GM19438 (cell line): ENCODE data around the gene CEACAM3.

Source experiments
- ATAC-seq: cut with Tn5 transposase; IDR thresholded peaks from one replicate; pipeline ENCODE4 v1.9.1; 2021; ENCODE audit warnings: low read depth; ENCODE audit not compliant: unreplicated experiment

Gene CEACAM3

DNA sequence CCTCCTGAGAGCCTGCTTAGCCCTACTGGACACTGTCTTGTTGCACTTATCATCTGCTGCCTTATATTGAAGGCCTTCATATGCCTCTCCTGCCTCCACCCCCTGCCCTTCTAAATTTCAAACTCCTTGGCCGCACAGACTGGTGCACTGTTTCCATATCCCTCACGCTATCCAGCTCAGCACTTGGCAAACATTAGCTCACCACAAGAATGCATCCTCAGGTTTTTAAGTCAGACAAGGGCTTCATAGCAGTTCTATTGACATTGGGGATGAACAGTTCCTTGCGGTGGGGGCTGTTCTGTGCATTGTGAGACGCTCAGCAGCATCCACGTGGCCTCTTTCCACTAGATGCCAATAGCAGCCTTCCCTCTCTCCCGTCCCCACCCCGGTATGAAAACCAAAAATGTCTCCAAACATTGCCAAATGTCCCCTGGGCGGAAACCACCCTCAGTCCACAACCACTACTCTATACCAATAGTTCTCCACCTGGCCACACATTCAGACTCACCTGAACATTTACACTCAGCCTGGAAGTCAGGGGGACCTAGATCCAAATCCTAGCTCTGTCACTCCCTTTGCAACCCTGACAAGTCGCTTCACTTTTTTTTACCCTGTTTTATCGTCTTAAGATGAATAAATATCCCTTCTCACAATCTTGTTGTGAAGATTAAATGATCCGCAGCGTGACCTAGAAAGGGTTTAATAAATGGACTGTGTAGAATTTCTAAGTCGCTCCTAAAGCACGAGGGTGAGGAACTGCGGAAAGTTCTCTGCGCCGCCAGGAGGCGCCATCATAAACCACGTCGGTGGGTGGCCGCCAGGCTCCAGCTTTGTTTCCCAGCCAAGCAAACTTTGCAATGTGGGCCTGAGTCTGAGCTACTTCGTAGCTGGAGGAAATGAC lies 3.6 kb upstream of the CEACAM3 start:
- ATAC-seq, result no peak

DNA sequence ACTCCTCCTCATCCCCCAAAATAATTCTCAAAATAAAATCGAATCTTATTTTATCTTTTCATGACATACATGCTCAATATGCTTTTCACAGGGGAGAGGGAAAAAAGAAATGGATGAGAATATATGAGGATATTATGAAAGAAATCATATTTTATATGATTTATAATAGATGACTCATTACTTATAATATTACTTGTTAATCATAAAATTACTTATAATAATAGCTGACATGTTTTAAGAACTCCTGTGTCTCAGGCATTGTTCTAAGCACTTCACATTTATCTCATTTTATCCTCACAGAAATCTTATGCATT lies 3.0 kb upstream of the CEACAM3 start:
- ATAC-seq, result no peak

- ATAC-seq, result no peak
These were observed 1.3 kb upstream of the CEACAM3 start for GRCh38 chr19:41795031-41795461.

DNA sequence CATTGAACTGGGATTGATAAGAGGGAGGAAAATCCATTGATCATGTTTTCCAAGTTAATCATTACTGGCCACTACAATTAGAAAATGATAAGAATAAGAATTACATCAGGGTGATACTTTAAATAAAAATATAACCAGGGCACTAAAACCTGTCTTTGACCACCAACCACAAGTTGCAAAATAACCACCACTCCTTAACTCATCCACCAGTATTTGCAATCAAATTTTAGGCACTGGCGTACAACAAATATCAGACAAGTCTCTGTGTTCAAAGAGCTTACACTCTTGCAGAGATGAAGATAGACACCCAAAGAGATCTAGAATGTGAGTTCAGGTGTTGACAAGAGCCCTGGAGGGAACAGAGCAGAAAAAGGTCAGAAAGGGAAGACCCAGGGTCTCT lies 514 bp downstream of the CEACAM3 start:
- ATAC-seq, result no peak

DNA sequence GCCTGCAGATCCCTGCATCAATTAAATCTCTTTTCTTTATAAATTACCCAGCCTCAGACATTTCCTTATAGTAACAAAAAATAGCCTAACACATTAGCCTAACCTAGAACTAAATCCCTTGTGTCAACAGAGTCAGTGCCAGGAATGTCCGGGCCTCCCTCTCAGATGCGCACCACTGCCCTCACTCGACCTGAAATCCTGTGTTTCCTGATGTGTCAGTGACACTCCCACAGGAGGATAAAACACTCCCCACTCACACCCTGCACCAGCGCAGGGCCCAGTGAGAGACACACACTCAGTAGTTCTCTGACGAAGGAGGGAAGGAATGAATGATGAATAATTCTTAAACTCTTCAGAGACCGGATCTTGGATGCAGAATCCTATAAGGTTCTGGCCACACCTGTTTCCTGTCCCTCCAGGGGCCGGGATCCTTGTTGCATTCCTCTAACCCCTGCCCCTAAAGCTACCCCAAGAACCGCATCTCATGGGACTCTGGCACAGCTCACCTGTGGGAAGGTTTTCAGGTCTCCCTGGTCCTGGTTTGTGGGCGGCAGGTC lies 3.1 kb downstream of the CEACAM3 start:
- ATAC-seq, result no peak

GRCh38 chr19:41801031-41801430 lies 4.6 kb downstream of the CEACAM3 start:
- no peak for ATAC-seq

GRCh38 chr19:41801792-41802211 lies 5.4 kb downstream of the CEACAM3 start:
- ATAC-seq, result no peak

DNA sequence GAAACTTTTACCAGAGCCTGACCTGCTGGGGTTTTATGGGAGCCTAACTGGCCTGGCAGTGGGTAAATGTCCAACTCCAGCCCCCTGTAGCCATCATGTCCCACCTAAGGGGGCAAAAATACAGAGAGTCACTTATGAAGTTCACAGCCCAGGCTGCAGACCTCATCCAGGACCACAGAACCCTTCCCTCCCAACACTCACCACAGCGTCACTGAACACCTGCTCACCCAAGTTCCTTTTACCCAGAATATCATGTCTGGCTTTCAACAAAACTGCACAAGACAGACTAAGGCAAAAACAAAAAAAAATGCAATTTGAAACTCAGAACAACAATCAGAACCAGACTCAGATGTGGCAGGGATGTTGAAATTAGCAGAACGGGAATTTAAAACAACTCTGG lies 6.4 kb downstream of the CEACAM3 start:
- ATAC-seq, result no peak

DNA sequence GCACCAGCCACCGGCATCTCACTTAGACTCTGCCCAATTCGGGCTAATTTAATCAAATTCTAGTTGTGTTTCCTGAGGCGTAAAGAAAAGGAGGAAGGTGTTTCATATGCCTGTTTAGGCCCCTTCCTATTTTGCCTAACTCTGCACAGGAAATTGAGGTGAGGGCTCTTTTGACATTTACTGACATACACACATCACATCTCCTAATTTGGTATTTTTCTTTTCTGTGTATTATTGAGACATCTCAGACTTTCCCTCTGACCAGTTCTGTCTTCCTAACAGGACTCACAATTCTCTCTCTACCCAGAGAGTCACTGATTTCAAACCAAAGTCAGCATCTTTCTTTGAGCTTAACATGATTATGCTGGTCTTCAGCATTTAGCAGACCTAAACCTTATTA lies 7.9 kb downstream of the CEACAM3 start:
- no peak for ATAC-seq

DNA sequence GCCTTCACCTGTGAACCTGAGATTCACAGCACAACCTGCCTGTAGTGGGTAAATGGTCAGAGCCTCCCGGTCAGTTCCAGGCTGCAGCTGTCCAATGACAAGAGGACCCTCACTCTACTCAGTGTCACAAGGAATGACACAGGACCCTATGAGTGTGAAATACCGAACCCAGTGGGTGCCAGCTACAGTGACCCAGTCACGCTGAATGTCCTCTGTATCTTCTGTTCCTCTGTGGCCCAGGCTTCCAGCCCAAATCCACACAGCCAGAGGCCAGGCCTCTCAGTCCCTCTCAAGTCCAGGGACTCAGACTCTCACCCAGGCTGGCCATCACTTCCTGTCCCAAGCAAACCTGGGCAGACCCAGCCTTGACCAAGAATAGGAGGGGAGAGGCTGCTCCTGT lies 10.8 kb downstream of the CEACAM3 start:
- no peak for ATAC-seq

GRCh38 chr19:41808663-41809566 lies 12.5 kb downstream of the CEACAM3 start:
- ATAC-seq, result no peak

- no peak for ATAC-seq
These were observed 13.9 kb downstream of the CEACAM3 start for GRCh38 chr19:41810301-41810700.

GRCh38 chr19:41811036-41811435 lies 14.6 kb downstream of the CEACAM3 start:
- no peak for ATAC-seq

DNA sequence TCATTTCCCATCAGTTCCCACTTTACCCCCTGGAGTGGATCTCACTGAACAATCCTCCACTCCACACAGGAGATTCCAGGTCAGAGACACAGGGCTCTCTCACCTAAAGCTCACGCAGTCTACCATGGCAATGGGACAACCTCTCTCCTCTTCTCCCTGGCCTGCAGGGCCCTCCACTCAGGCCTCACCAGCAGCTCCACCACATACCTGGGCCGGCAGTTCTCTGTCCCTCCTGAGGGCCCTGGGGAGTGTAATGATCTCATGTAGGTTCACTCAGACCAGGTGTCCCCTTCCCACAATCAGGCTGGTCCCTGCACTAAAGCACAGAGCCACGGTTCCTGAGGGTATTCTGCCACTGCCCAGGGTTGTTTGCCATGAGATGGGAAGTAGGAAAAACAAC lies 15.6 kb downstream of the CEACAM3 start:
- no peak for ATAC-seq

DNA sequence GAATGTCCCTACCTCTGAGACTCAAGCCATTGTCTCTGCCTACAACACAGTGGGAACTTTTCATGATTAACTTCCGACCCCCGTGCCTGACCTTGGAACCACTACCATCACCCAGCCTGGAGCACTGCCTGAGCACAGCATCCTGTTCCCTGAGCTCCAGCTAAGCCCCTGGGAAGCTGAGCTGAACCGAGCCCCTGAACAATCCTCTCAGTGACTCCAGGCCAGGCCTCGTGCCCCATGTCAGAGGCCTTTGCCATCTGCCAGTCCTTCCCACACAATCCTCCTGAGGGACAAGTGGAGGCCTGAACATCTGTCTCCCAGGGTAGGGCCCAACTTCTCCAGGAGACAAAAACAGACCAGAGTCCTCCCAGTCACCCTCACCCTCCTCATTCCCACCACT lies 17.5 kb downstream of the CEACAM3 start:
- ATAC-seq, result no peak

GRCh38 chr19:41815301-41815700 lies 18.9 kb downstream of the CEACAM3 start:
- ATAC-seq, result no peak

DNA sequence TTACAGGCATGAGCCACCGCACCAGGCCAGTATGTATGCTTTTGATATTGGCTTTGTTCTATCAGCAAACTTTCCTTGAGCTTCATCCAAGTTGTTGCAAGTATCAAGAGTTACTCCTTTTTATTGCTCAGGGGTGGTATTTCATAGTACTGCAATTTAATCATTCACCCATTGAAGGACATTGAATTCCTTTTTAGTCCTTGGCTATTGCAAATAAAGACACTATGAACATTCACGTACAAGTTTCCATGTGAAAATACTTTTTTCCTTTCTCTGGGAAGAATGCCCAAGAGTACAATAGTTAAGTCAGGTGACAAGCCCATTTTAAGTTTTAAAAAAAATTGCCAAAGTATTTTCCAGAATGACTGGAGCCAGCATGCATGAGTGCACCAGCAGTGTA lies 20.4 kb downstream of the CEACAM3 start:
- no peak for ATAC-seq

DNA sequence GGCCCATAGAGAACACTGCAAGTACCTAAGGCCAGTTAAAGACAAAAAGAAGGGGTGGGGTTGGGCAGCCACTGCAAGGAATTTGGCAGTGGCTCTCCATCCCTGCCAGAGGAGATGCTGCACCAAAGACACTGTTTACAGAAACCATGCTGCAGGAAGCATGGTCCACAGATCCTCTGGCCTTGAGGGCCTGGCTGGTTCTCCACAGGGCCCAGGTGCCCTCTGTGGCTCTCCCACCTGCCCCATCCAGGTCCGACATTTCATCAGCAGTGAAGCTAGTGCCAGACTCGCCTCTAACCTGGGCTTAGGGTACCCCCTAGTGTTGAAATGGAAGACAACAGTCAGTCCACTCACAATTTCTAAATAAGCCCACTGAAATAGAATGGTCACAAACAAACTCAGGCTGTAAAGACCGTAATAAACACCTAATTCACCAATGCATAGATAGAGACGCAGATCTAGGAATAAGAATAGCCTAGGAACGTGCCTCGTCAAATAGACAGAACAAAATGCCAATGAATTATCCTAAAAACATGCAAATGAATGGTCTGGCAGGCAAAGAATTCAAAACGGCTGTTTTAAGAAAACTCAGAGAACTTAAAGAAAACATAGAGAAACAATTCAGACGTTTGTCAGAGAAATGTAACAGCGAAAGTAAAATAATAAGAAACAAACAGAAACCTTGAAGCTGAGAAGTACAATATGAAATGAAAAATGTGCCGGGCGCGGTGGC lies 24.8 kb downstream of the CEACAM3 start:
- ATAC-seq, result no peak

DNA sequence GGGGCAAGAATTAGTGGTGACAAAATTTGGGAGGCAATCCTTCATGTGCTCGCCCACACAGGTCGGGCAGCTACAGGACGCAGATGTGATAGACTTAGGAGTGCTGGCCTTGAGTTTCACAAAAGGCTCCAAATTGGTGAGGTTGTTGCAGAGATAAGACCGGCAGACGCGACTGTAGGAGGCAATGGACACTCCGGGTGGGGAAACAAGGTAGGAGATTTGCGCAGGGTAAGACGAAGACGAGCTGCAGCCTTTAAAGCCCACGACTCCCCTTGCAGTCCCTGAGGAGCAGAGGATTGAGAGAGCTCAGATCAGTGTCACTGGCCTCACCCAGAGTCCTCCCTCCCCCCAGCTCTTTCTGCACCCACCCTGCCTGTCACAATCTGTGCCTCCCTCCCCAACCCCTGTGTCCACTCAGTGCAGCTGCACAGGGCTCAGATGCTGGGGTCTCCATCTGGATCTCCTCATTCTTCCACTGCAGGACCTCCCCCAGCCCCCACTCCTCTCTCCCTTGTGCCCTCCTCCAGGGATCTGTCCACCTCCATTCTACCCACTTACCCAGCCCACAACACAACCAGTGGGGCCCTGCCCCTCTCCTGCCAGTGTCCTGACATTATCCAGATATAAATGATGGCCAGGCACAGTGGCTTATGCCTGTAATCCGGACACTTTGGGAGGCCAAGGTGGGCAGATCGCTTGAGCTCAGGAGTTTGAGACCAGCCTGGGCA lies 41.8 kb downstream of the CEACAM3 start:
- no peak for ATAC-seq

DNA sequence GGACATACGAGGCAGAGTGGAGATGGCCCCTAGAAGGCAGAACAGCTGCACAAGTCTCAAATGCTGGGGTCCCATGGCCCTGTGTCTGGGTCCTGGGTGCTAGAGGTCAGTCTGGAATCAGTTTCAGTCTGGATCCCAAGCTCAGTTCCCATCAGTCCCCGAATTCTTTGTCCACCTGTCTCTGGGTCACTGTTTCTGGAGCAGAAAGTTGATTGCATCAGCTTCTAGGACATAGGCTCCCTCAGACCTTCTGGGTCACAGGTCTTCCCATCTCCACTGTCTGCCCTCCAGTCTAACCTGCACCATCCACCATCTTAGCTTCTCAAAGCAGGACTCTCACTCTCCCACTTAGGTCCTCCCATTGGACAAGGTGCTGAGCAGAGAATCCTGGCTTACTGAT lies 42.8 kb downstream of the CEACAM3 start:
- no peak for ATAC-seq
